Liver (tissue), 9 donors: ENCODE results near the gene PCNX3. TPM values are rescaled to one million over a fixed set of nuclear protein-coding genes. Genes with fewer than 3 reads are reported as not detected.

Experiments
- DNase-seq: peaks from one replicate; pipeline ENCODE4 v3.0.0-alpha.2; 2017; ENCODE audit warnings: low spot score
- H3K27ac ChIP-seq, 2 donors: one replicate each; pipeline ENCODE4 v1.7.0; 2013; ENCODE audit warnings: inconsistent platforms in 2 of 2, low read length in 2 of 2, control low read depth in 1 of 2, low read depth in 1 of 2, mild to moderate bottlenecking in 1 of 2
- H3K27me3 ChIP-seq, 4 donors: one replicate each; pipeline versions ENCODE4 v1.6.1 to v1.7.0; 2013; ENCODE audit warnings: low read length in 3 of 4, inconsistent platforms in 1 of 4, mild to moderate bottlenecking in 1 of 4, moderate library complexity in 1 of 4; ENCODE audit not compliant: control insufficient read depth in 4 of 4, insufficient read depth in 4 of 4
- H3K36me3 ChIP-seq, 4 donors: one replicate each; pipeline versions ENCODE4 v1.6.1 to v1.7.0; 2013; ENCODE audit warnings: low read length in 3 of 4, mild to moderate bottlenecking in 3 of 4, low read depth in 1 of 4, moderate library complexity in 1 of 4; ENCODE audit not compliant: control insufficient read depth in 4 of 4, insufficient read depth in 3 of 4
- H3K4me1 ChIP-seq, 4 donors: one replicate each; pipeline versions ENCODE4 v1.6.1 to v1.7.0; 2013; ENCODE audit warnings: low read length in 3 of 4, mild to moderate bottlenecking in 3 of 4, moderate library complexity in 1 of 4; ENCODE audit not compliant: control insufficient read depth in 4 of 4, insufficient read depth in 4 of 4
- H3K4me3 ChIP-seq, 3 donors: one replicate each; pipeline versions ENCODE4 v1.6.1 to v1.7.0; 2013; ENCODE audit warnings: low read length in 3 of 3, control low read depth in 1 of 3, low read depth in 1 of 3, mild to moderate bottlenecking in 1 of 3
- H3K9ac ChIP-seq, 2 donors: one replicate each; pipeline ENCODE4 v1.7.0; 2013; ENCODE audit warnings: low read length in 2 of 2, mild to moderate bottlenecking in 2 of 2, moderate library complexity in 2 of 2, control low read depth in 1 of 2, low read depth in 1 of 2
- H3K9me3 ChIP-seq, 4 donors: one replicate each; pipeline versions ENCODE4 v1.6.1 to v1.7.0; 2013; ENCODE audit warnings: low read length in 3 of 4; ENCODE audit not compliant: control insufficient read depth in 4 of 4
- EGR1 ChIP-seq, 2 donors: IDR thresholded peaks; 2 replicates each; pipeline ENCODE4 v1.6.1; 2016 to 2018; ENCODE audit warnings: antibody characterized with exemption in 2 of 2, low read depth in 2 of 2
- FOXA2 ChIP-seq: IDR thresholded peaks from 2 replicates; pipeline ENCODE4 v1.6.1; 2016; ENCODE audit warnings: antibody characterized with exemption
- HNF4A ChIP-seq, 2 donors: conservative IDR thresholded peaks; 2 replicates each; pipeline ENCODE4 v1.6.1; 2016; ENCODE audit warnings: antibody characterized with exemption in 2 of 2, mild to moderate bottlenecking in 2 of 2
- NR2F2 ChIP-seq: IDR thresholded peaks from 2 replicates; pipeline ENCODE4 v1.6.1; 2016; ENCODE audit warnings: antibody characterized with exemption
- RAD21 ChIP-seq, 2 donors: IDR thresholded peaks; 2 replicates each; pipeline ENCODE4 v1.6.1; 2016; ENCODE audit warnings: antibody characterized with exemption in 2 of 2, mild to moderate bottlenecking in 2 of 2
- SP1 ChIP-seq: IDR thresholded peaks from 2 replicates; pipeline ENCODE4 v1.6.1; 2018; ENCODE audit warnings: antibody characterized with exemption, mild to moderate bottlenecking
- WGBS: extraction: QIAGEN DNeasy Blood & Tissue Kit; methylation state at CpG from one replicate; pipeline ENCODE4 v1.1.7; 2013; 5-methylcytosine and 5-hydroxymethylcytosine counted together
- polyA plus RNA-seq, 2 donors: library from polyadenylated mRNA; stranded (reverse) in 1 of 2; unstranded in 1 of 2; fragments of 200-250 nt in 1 of 2; fragments of >200 nt in 1 of 2; fragmentation: Nextera tagmentation in 1 of 2; extraction: Ambion mirVana in 1 of 2; gene quantifications; one replicate each; pipeline versions ENCODE4 v1.2.1 to v1.2.3, GENCODE V29; 2013 to 2015
- total RNA-seq, 2 donors: library from RNA; depleted of rRNA; stranded (reverse); fragments of >200 nt; gene quantifications; one replicate each; pipeline ENCODE4 v1.2.3, GENCODE V29; 2014
- TF ChIP-seq, protein P1 (sequence below): IDR thresholded peaks from 2 replicates; pipeline ENCODE4 v1.6.1; 2016; ENCODE audit warnings: antibody characterized with exemption, mild to moderate bottlenecking
- TF ChIP-seq, protein P2 (sequence below): IDR thresholded peaks from 2 replicates; pipeline ENCODE4 v1.6.1; 2016; ENCODE audit warnings: antibody characterized with exemption
- donor health status: healthy.
- donor health status: healthy.
- donor health status: healthy.
- donor health status: healthy.
- donor health status: healthy.

PCNX3 gene
- total and polyA plus RNA-seq, 4 donors = 4.7 to 13.4 (median 12.1) TPM

GRCh38 chr11:65615950-65616574 lies 486 bp downstream of the PCNX3 start (continued):
- TF ChIP-seq, protein P1, sequence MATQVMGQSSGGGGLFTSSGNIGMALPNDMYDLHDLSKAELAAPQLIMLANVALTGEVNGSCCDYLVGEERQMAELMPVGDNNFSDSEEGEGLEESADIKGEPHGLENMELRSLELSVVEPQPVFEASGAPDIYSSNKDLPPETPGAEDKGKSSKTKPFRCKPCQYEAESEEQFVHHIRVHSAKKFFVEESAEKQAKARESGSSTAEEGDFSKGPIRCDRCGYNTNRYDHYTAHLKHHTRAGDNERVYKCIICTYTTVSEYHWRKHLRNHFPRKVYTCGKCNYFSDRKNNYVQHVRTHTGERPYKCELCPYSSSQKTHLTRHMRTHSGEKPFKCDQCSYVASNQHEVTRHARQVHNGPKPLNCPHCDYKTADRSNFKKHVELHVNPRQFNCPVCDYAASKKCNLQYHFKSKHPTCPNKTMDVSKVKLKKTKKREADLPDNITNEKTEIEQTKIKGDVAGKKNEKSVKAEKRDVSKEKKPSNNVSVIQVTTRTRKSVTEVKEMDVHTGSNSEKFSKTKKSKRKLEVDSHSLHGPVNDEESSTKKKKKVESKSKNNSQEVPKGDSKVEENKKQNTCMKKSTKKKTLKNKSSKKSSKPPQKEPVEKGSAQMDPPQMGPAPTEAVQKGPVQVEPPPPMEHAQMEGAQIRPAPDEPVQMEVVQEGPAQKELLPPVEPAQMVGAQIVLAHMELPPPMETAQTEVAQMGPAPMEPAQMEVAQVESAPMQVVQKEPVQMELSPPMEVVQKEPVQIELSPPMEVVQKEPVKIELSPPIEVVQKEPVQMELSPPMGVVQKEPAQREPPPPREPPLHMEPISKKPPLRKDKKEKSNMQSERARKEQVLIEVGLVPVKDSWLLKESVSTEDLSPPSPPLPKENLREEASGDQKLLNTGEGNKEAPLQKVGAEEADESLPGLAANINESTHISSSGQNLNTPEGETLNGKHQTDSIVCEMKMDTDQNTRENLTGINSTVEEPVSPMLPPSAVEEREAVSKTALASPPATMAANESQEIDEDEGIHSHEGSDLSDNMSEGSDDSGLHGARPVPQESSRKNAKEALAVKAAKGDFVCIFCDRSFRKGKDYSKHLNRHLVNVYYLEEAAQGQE = no peak
- TF ChIP-seq HNF4A (conservative IDR thresholded peaks at IDR 0.05) = no peak

- no peak for DNase-seq
- 57% methylated on average over 10 of the region's 10 CpGs for WGBS
- peaks cover 12 to 38% (median 29%) of the 10 kb centered on the region in 4 donors for H3K4me1 ChIP-seq
- peak overlapping the region; percentile 45 to 92 (median 59) for H3K4me3 ChIP-seq
- H3K27me3 ChIP-seq = no peaks in the 10 kb centered on the region
- H3K9ac ChIP-seq = peak overlapping the region; percentile 35 to 56
- TF ChIP-seq EGR1 (IDR thresholded peaks at IDR 0.05; ENCODE audit: low read depth in 2 of 2) = no peak
- peak; percentile 4 to 52 for TF ChIP-seq HNF4A (conservative IDR thresholded peaks at IDR 0.05)
- no peaks in the 10 kb centered on the region for H3K9me3 ChIP-seq
- peak overlapping the region; percentile 8 to 83 for H3K27ac ChIP-seq
- peaks cover 8 to 26% (median 15%) of the 10 kb centered on the region in 4 donors for H3K36me3 ChIP-seq
These were observed 1.0 kb downstream of the PCNX3 start for GRCh38 chr11:65616575-65617001.

- no peak for TF ChIP-seq EGR1 (IDR thresholded peaks at IDR 0.05; ENCODE audit: low read depth in 2 of 2)
- TF ChIP-seq SP1 = no peak
- TF ChIP-seq, protein P1 = no peak
- TF ChIP-seq FOXA2 = no peak
- TF ChIP-seq, protein P2, sequence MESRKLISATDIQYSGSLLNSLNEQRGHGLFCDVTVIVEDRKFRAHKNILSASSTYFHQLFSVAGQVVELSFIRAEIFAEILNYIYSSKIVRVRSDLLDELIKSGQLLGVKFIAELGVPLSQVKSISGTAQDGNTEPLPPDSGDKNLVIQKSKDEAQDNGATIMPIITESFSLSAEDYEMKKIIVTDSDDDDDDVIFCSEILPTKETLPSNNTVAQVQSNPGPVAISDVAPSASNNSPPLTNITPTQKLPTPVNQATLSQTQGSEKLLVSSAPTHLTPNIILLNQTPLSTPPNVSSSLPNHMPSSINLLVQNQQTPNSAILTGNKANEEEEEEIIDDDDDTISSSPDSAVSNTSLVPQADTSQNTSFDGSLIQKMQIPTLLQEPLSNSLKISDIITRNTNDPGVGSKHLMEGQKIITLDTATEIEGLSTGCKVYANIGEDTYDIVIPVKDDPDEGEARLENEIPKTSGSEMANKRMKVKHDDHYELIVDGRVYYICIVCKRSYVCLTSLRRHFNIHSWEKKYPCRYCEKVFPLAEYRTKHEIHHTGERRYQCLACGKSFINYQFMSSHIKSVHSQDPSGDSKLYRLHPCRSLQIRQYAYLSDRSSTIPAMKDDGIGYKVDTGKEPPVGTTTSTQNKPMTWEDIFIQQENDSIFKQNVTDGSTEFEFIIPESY = no peak
- TF ChIP-seq NR2F2 = no peak
- no peak for TF ChIP-seq RAD21 (IDR thresholded peaks at IDR 0.05)
- Histone ChIP-seq H3K9me3 (no peaks in the 10 kb centered on the region), H3K4me3 (no peak overlapping the region), H3K36me3 (peaks cover 8 to 26% (median 15%) of the 10 kb centered on the region in 4 donors), H3K27me3 (no peaks in the 10 kb centered on the region), H3K27ac (no peak overlapping the region), H3K9ac (no peak overlapping the region), H3K4me1 (peaks cover 10 to 33% (median 22%) of the 10 kb centered on the region in 4 donors)
- DNase-seq = no peak
- 92% methylated on average over 17 of the region's 17 CpGs for WGBS
These were observed 1.7 kb downstream of the PCNX3 start for GRCh38 chr11:65617136-65617850.
